Activated naive CD4-positive, alpha-beta T cell treated with anti-CD3 and anti-CD28 coated beads, Interleukin-2, amount 10 ng/mL, durations not matched to agents 7 days and 5 days (primary cell): ENCODE data around the gene CRABP2.

ENCODE experiments used
- CTCF ChIA-PET: fragments of 350-600 bp; sonication (Branson Sonifier 250); formaldehyde crosslinking; loops from one replicate; lab custom pipeline; 2021; ENCODE audit warnings: antibody characterized with exemption; lab: Charles Lee
- DNase-seq: peaks from one replicate; pipeline ENCODE4 v3.0.0-alpha.2; 2020
- H3K27ac Mint-ChIP-seq: one replicate; pipeline ENCODE4 v1.8.0; 2021; ENCODE audit warnings: mild to moderate bottlenecking, moderate library complexity, mixed read lengths
- H3K27me3 Mint-ChIP-seq: one replicate; pipeline ENCODE4 v1.8.0; 2021; ENCODE audit warnings: mild to moderate bottlenecking, mixed read lengths
- H3K36me3 Mint-ChIP-seq: one replicate; pipeline ENCODE4 v1.8.0; 2021; ENCODE audit warnings: mixed read lengths
- H3K4me1 Mint-ChIP-seq: one replicate; pipeline ENCODE4 v1.8.0; 2021; ENCODE audit warnings: mixed read lengths
- H3K4me3 Mint-ChIP-seq: one replicate; pipeline ENCODE4 v1.8.0; 2021; ENCODE audit warnings: mild to moderate bottlenecking, moderate library complexity, mixed read lengths
- H3K9me3 Mint-ChIP-seq: one replicate; pipeline ENCODE4 v1.8.0; 2021; ENCODE audit warnings: mixed read lengths

CRABP2 gene

DNA sequence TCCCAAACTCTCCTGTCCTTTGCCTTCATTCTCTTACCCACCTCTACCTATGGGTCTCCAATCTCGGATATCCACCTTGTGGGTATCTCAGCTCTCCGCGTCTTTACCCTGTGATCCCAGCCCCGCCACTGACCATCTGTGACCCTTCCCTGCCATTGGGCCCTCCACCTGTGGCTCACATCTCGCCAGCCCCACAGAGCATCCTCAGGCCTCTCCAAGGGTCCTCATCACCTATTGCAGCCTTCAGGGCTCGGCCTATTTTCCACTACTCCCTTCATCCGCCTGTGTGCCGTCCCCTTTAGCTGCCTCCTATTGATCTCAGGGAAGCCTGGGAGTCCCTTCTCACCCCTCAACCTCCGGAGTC lies 52.4 kb downstream of the CRABP2 start:
- H3K36me3 Mint-ChIP-seq, result no peaks in the 10 kb centered on the region
- H3K27me3 Mint-ChIP-seq, result peaks cover 99% of the 10 kb centered on the region
- CTCF ChIA-PET, result interaction anchor here (0.8 to 2.0 kb wide), 2 partner anchors 26 to 29 kb away, joined by 3 to 9 read pairs; no protein-coding TSS in a partner anchor
- DNase-seq, result no peak
- peaks cover 13% of the 10 kb centered on the region for H3K4me1 Mint-ChIP-seq
- H3K9me3 Mint-ChIP-seq, result no peaks in the 10 kb centered on the region
- no peak overlapping the region for H3K4me3 Mint-ChIP-seq
- H3K27ac Mint-ChIP-seq, result no peak overlapping the region

DNA sequence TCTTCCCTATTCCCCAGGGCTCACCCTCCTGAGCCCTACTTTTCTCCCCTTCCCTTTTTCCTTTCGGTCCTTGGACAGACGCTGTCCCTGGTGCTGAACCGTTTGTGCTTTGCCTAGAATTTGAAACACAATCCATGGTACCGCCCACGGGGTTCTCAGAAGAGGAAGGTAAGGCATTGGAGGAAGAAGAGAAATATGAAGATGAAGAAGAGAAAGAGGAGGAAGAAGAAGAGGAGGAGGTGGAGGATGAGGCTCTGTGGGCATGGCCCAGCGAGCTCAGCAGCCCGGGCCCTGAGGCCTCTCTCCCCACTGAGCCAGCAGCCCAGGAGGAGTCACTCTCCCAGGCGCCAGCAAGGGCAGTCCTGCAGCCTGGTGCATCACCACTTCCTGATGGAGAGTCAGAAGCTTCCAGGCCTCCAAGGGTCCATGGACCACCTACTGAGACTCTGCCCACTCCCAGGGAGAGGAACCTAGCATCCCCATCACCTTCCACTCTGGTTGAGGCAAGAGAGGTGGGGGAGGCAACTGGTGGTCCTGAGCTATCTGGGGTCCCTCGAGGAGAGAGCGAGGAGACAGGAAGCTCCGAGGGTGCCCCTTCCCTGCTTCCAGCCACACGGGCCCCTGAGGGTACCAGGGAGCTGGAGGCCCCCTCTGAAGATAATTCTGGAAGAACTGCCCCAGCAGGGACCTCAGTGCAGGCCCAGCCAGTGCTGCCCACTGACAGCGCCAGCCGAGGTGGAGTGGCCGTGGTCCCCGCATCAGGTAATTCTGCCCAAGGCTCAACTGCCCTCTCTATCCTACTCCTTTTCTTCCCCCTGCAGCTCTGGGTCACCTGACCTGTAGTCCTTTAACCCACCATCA lies 53.0 kb downstream of the CRABP2 start:
- CTCF ChIA-PET, result interaction anchor here (0.8 to 2.0 kb wide), 3 partner anchors 25 to 28 kb away, joined by 3 to 9 read pairs (median 3); no protein-coding TSS in a partner anchor
- Mint-ChIP-seq H3K27ac (no peak overlapping the region), H3K4me3 (no peak overlapping the region), H3K36me3 (no peaks in the 10 kb centered on the region), H3K27me3 (peaks cover 99% of the 10 kb centered on the region), H3K9me3 (no peaks in the 10 kb centered on the region), H3K4me1 (peaks cover 9% of the 10 kb centered on the region)
- peak; percentile 66 for DNase-seq
